Activated CD8-positive, alpha-beta memory T cell treated with anti-CD3 and anti-CD28 coated beads for 36 hours (primary cell): ENCODE results near the gene TCOF1. TPM values are rescaled to one million over a fixed set of nuclear protein-coding genes. Genes with fewer than 3 reads are reported as not detected.
"Not testable (repeated sequence)": the region's sequence is repeated elsewhere in the genome, so short reads cannot be mapped to it uniquely, and the experiment has no call there.

Source experiments
- CTCF ChIA-PET: fragments of 350-600 bp; sonication (Branson Sonifier 250); formaldehyde crosslinking; loops from one replicate; lab custom pipeline; 2021; ENCODE audit warnings: antibody characterized with exemption; lab: Charles Lee
- POLR2A ChIA-PET: fragments of 350-600 bp; sonication (Branson Sonifier 250); formaldehyde crosslinking; loops from one replicate; lab custom pipeline; 2021; ENCODE audit warnings: antibody characterized with exemption; lab: Charles Lee
- total RNA-seq, 2 experiments: library from RNA; stranded (reverse); gene quantifications; one replicate each; pipeline ENCODE4 v1.2.3, GENCODE V29; 2021

The TCOF1 gene
- total RNA-seq, 2 experiments from 2014 or later: 127 to 134 TPM

GRCh38 chr5:150408231-150408943, 50.9 kb downstream of the TCOF1 start:
- CTCF ChIA-PET: no interaction called here
- POLR2A ChIA-PET: no interaction called here

- ChIA-PET POLR2A (interaction anchor here (0.5 to 2.0 kb wide), 3 partner anchors 9 to 292 kb away, joined by 3 to 11 read pairs (median 4); partner anchors contain the start of gene RPS14), CTCF (interaction anchor here (0.7 to 5.1 kb wide), 2 partner anchors 25 to 59 kb away, joined by 3 to 29 read pairs; no protein-coding TSS in a partner anchor)
These were observed 52.4 kb downstream of the TCOF1 start for GRCh38 chr5:150409638-150410523.

- POLR2A ChIA-PET: interaction anchor here (0.5 to 2.0 kb wide), 11 partner anchors 10 to 1064 kb away, joined by 3 to 11 read pairs (median 4); partner anchors contain the start of genes DCTN4, RBM22 and RPS14
- CTCF ChIA-PET: interaction anchor here (0.7 to 5.1 kb wide), 3 partner anchors 24 to 60 kb away, joined by 3 to 29 read pairs (median 3); no protein-coding TSS in a partner anchor
These were observed 53.2 kb downstream of the TCOF1 start for GRCh38 chr5:150410524-150411244.

GRCh38 chr5:150411245-150411979, 53.9 kb downstream of the TCOF1 start:
- CTCF ChIA-PET: interaction anchor here (1.0 to 5.1 kb wide), 2 partner anchors 23 to 39 kb away, joined by 3 to 29 read pairs; no protein-coding TSS in a partner anchor
- POLR2A ChIA-PET: interaction anchor here (0.7 to 2.0 kb wide), 6 partner anchors 11 to 289 kb away, joined by 3 to 11 read pairs (median 4); partner anchors contain the start of genes RBM22 and RPS14

- CTCF ChIA-PET: interaction anchor here (0.6 to 5.1 kb wide), 3 partner anchors 22 to 47 kb away, joined by 3 to 29 read pairs (median 3); no protein-coding TSS in a partner anchor
- POLR2A ChIA-PET: interaction anchor here (1.1 to 2.0 kb wide), 6 partner anchors 10 to 73 kb away, joined by 4 to 11 read pairs (median 4); partner anchors contain the start of gene RPS14
These were observed 55.0 kb downstream of the TCOF1 start, which contains the start of gene CD74 for GRCh38 chr5:150412319-150413175. Gene CD74, minus strand, starts transcription at chr5:150412910. Its CDS starts 161 bp downstream, at chr5:150412749.

- ChIA-PET CTCF (interaction anchor here (0.6 to 5.1 kb wide), 3 partner anchors 21 to 46 kb away, joined by 3 to 29 read pairs (median 3); no protein-coding TSS in a partner anchor), POLR2A (interaction anchor here (1.1 to 2.0 kb wide), 4 partner anchors 9 to 73 kb away, joined by 4 to 7 read pairs (median 4); no protein-coding TSS in a partner anchor)
These were observed 55.8 kb downstream of the TCOF1 start for GRCh38 chr5:150413176-150413901.

- ChIA-PET CTCF (interaction anchor here (5.1 kb wide), 1 partner anchor 21 kb away, joined by 29 read pairs; no protein-coding TSS in a partner anchor), POLR2A (interaction anchor here (1.0 to 2.0 kb wide), 2 partner anchors 29 to 31 kb away, joined by 3 to 7 read pairs; no protein-coding TSS in a partner anchor)
These were observed 56.6 kb downstream of the TCOF1 start for GRCh38 chr5:150413902-150414790.

GRCh38 chr5:150419630-150420270, 62.3 kb downstream of the TCOF1 start:
- ChIA-PET CTCF (interaction anchor here (0.7 kb wide), 1 partner anchor 210 kb away, joined by 3 read pairs; no protein-coding TSS in a partner anchor), POLR2A (interaction anchor here (0.6 kb wide), 1 partner anchor 257 kb away, joined by 3 read pairs; no protein-coding TSS in a partner anchor)

GRCh38 chr5:150422075-150422474, 64.6 kb downstream of the TCOF1 start:
- CTCF ChIA-PET: interaction anchor here (2.0 kb wide), 1 partner anchor 14 kb away, joined by 10 read pairs; no protein-coding TSS in a partner anchor
- POLR2A ChIA-PET: interaction anchor here (1.0 kb wide), 1 partner anchor 9 kb away, joined by 4 read pairs; the partner anchor contains the start of gene CD74

- ChIA-PET POLR2A (interaction anchor here (1.0 kb wide), 1 partner anchor 10 kb away, joined by 4 read pairs; the partner anchor contains the start of gene CD74), CTCF (interaction anchor here (0.6 to 2.0 kb wide), 2 partner anchors 13 to 35 kb away, joined by 4 to 10 read pairs; no protein-coding TSS in a partner anchor)
These were observed 65.3 kb downstream of the TCOF1 start for GRCh38 chr5:150422758-150423157.

GRCh38 chr5:150426165-150426564, 68.7 kb downstream of the TCOF1 start:
- CTCF ChIA-PET: interaction anchor here (1.4 kb wide), 1 partner anchor 10 kb away, joined by 3 read pairs; no protein-coding TSS in a partner anchor
- POLR2A ChIA-PET: not testable (repeated sequence)

- POLR2A ChIA-PET: no interaction called here
These were observed 70.8 kb downstream of the TCOF1 start for GRCh38 chr5:150428106-150428876.

GRCh38 chr5:150428978-150429377, 71.5 kb downstream of the TCOF1 start:
- ChIA-PET CTCF (no interaction called here), POLR2A (no interaction called here)

More at GRCh38 chr5:150428106-150428876, 70.8 kb downstream of the TCOF1 start:
- CTCF ChIA-PET: no interaction called here
